Cardiac septum (tissue), 1 donor: ENCODE data around the gene ZNF432. TPM values are rescaled to one million over a fixed set of nuclear protein-coding genes. Genes with fewer than 3 reads are reported as not detected.

Source experiments
- DNase-seq: peaks from one replicate; pipeline ENCODE4 v3.0.0-alpha.2; 2020; ENCODE audit warnings: low spot score
- intact Hi-C: fragments of 100-400 bp; cut with DNase I; formaldehyde crosslinking; loops from one replicate; pipeline ENCODE4 v1.14.0; 2022
- total RNA-seq: library from RNA; stranded (reverse); fragmentation: NEBNext Ultra II Directional; extraction: Animal tissue kit (Norgen Biotek cat#: 25700); gene quantifications from one replicate; pipeline ENCODE4 v1.2.1, GENCODE V29; 2021
- donor health status: DM: no; HTN: no; CAD: no.

Gene ZNF432
- total RNA-seq, 1 donor from 2014 or later, result 9.6 TPM

GRCh38 chr19:52022193-52022592 lies 26.4 kb downstream of the ZNF432 start:
- intact Hi-C loops, result no loop called here
- no peak for DNase-seq

- no peak for DNase-seq
- intact Hi-C loops, result no loop called here
These were observed 28.1 kb downstream of the ZNF432 start for GRCh38 chr19:52020506-52020905.

GRCh38 chr19:52010674-52011073 lies 38.0 kb downstream of the ZNF432 start:
- no peak for DNase-seq
- intact Hi-C loops, result no loop called here

- intact Hi-C loops, result loop anchor here (5.0 kb wide), 1 partner anchor 39 kb away; the partner anchor contains the start of gene ZNF432
- peak; percentile 97 for DNase-seq
These were observed 40.7 kb downstream of the ZNF432 start, which contains the start of gene ZNF615 for GRCh38 chr19:52007806-52008557. TSS of gene ZNF615 (minus strand) at chr19:52008211. CDS start at chr19:52003711, 4,500 bp downstream.

GRCh38 chr19:52007451-52007805 lies 41.2 kb downstream of the ZNF432 start:
- intact Hi-C loops, result loop anchor here (5.0 kb wide), 1 partner anchor 40 kb away; the partner anchor contains the start of gene ZNF432
- no peak for DNase-seq

- intact Hi-C loops, result no loop called here
These were observed 54.5 kb downstream of the ZNF432 start for GRCh38 chr19:51994048-51994644.

GRCh38 chr19:51993422-51993821 lies 55.2 kb downstream of the ZNF432 start:
- DNase-seq, result no peak
- intact Hi-C loops, result no loop called here

More at GRCh38 chr19:51994048-51994644, 54.5 kb downstream of the ZNF432 start:
- no peak for DNase-seq

- intact Hi-C loops, result loop anchor here (1.0 to 5.0 kb wide), 4 partner anchors 41 to 99 kb away; partner anchors contain the start of genes ZNF432, ZNF577, ZNF613 and ZNF614
- peak; percentile 98 for DNase-seq
These were observed 62.0 kb downstream of the ZNF432 start, which contains the start of gene ZNF350 for GRCh38 chr19:51986309-51987291. TSS of gene ZNF350 (minus strand) at chr19:51986840. CDS start at chr19:51974360, 12,480 bp downstream.

- intact Hi-C loops, result no loop called here
- DNase-seq, result no peak
These were observed 65.3 kb downstream of the ZNF432 start for GRCh38 chr19:51983361-51983760.

Other genes with a start within 250 kb of the ZNF432 start
- gene ZNF577, start 160.9 kb downstream of the ZNF432 start, total RNA-seq, result 9.4 TPM
- gene ZNF649, start 143.8 kb downstream of the ZNF432 start, total RNA-seq, result 8.6 TPM
- 3.8 TPM for gene ZNF613, start 121.4 kb downstream of the ZNF432 start, total RNA-seq
- 8.2 TPM for gene ZNF350, start 62.0 kb downstream of the ZNF432 start, total RNA-seq
- gene ZNF615, start 40.6 kb downstream of the ZNF432 start, total RNA-seq, result 11.8 TPM
- gene ZNF614, start 20.5 kb downstream of the ZNF432 start, total RNA-seq, result 6.4 TPM
- gene ZNF841, start 46.9 kb upstream of the ZNF432 start, total RNA-seq, result 13.2 TPM
- gene ZNF616, start 91.1 kb upstream of the ZNF432 start, total RNA-seq, result 4.3 TPM
- 5.9 TPM for gene ZNF836, start 122.8 kb upstream of the ZNF432 start, total RNA-seq
- gene PPP2R1A, start 141.2 kb upstream of the ZNF432 start, total RNA-seq, result 466 TPM
- gene ZNF766, start 220.7 kb upstream of the ZNF432 start, total RNA-seq, result 11.4 TPM
- gene ZNF480, start 248.3 kb upstream of the ZNF432 start, total RNA-seq, result 13.0 TPM